HG02588 (cell line): Measurements from ENCODE around the gene RNASEH2A.
"Not testable (repeated sequence)": the region's sequence is repeated elsewhere in the genome, so short reads cannot be mapped to it uniquely, and the experiment has no call there.

Experiments used
- ATAC-seq: cut with Tn5 transposase; IDR thresholded peaks from one replicate; pipeline ENCODE4 v1.9.1; 2021; ENCODE audit warnings: mild to moderate bottlenecking, moderate library complexity; ENCODE audit not compliant: unreplicated experiment

RNASEH2A gene

DNA sequence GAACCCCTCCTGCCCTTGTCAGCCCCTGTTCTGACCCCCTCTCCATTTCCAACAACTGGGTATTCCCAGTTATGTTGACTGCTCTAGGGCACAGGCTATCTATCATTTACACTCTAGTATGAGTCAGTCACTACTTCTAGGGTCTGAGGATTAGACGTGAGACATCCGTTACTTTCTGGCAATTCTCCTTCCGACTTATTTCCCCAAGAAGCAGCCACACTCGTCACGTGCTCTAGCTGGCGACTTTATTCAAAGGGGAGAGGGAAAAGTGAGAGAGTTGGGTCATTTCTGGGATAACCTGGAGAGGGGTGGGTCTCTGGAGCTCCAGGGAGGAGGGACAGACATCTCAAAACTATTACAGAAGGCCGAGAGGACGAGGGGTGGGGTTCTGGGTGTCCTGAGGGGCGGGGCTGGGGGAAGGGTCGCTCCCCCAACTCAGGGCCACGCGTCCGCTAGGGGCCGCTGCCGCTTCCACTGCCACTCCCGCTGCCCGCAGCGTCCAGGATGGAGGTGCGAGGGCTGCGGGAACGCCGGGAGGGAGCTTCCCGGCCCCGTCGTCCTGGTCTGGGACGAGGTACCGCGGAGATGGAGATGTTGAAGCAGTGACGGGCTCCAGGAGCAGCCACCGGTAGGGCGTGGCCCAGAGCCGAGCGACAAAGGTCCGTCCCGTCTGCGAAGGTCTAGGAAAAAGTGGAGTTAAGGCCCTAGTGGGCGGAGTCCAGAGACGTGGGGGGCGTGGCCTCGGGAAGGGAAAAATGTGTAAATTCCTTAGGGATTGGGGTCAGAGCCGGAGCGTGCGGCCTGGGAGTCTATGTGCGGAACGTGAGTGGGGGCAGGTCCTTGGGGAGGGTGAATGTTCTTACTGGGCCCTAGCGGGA lies 19.1 kb downstream of the RNASEH2A start:
- ATAC-seq: no peak

DNA sequence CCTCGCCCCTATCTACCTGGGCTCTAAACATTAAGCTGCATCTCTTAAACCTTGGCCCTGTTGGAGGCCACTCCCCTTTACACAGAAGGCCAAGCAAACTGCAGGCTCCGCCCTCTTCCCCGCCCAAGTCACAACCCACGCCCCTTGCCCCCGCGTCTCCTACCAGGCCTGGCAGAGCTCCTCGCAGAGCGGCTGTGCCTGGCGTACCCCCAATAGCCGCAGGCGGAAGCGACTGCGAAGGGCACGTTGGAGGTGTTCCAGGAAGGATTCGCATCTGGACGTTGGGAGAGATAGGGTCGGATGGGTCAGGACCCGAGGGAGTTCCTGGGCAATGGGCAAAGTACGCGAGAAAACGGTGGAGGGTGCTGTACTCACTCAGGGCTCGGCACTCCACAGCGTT lies 22.1 kb downstream of the RNASEH2A start:
- no peak for ATAC-seq

DNA sequence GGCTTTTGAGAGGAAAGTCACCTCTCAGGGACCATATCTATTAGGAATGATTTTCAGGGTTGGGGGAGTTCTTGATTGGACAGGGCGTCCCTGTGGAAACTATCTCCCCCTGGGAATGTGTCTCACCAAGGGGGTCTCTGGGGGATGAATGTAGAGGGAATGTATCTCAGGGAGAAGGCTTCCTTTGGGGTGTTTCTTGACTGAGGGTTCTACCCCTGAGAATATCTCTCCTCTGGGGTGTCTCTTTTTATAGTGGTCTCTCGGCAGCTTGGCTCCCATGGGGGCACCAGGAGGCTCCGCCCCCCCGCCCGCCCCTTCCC lies 27.0 kb downstream of the RNASEH2A start:
- ATAC-seq: no peak

DNA sequence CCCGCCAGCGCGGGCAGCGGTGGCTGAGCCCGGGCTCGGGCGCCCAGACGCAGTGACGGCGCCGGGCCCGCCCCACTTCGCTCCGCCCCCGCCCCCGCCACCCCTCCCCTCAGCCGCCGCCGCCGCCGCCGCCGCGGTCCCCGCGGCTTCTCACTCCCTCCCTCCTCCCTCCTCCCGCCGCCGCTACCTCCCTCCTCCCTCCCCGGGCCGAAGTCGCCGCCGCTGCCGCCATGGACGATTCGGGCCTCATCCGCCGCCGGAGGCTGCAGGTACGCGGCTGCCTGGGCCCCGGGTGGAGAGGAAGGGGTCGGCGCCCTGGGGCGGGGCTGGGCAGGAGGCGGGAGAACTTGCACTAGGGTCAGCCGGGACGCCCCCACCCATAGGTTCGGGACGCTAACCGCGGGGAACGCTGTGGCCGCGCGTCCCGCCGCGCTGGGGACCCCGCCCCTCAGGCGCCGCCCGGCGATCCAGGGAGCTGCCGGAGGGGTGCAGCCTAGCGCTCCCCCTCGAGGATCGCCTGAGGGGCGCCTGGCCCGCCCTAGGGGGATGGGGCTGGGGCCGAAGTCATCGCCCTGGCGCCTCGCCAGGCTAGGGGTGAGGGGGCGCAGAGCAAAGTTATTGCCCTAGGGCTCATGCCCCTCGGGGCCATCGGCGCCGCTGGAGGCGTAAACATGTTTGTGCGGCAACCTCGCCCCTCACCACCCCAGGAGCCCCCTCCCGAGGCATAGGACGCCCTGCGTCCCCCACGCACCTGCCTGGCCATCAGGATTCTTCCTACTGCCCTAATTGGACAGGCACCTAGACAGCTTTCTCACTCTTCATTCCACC lies 27.6 kb downstream of the RNASEH2A start:
- no peak for ATAC-seq

DNA sequence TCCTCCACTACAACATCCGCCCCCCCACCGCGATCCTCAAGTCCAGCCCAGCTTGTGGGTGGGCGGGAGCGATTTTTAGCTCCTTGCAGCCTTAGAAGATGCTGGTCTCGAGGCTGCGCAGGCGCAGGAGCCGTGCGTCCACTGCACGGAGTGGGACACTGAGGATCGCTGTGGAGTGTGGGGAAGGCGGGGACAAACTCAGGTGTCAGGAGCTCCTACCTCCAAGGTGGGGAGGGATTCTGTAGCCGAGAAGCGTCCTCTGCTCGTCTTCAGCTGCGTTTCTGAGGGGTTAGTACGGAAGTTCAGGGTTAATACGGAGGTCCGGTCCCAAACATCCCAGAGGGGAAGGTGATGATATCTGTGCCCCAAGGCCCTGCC lies 28.2 kb downstream of the RNASEH2A start, which contains the start of gene RTBDN:
TSS of gene RTBDN (minus strand) at position 14 of the 378 bp plus-strand sequence. CDS start 4,600 bp downstream, outside the sequence.
- ATAC-seq: no peak

DNA sequence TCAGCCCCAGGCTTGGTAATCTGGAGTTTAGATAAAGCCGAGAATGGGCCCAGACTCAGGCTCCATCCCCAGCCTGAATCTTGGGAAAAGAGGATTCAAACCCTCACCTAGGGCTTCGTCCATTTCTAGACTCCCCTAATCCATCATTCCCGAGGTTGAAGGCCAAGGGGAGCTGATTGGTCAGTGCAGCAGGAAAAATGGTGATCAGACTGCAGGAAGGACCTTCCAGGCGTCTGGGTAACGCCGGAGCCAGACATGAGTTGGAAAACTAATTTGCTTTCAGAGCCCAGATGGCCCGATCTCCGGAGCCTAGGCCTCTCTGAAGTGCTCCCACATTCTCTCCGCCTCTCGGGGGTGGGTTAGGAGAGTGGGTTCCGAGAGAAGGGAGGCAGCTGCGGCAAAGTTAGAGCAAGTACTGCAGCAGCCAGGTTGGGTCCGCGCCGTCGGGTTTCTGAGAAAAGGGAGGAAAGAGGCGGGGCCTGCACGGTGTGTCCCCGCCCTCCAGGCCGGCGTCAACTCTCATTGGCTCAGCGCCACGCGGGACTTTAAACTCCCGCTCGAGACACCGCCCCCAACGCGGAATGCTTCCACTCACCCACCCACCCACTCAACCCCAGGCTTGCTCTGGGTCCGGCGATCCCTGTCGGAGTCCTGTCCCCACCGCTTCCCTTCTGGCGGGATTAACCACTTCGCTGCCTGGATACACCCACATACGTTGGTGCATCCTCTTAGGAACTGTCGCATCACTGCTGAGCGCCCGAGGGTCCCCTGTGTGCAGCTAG lies 28.8 kb downstream of the RNASEH2A start:
- no peak for ATAC-seq

DNA sequence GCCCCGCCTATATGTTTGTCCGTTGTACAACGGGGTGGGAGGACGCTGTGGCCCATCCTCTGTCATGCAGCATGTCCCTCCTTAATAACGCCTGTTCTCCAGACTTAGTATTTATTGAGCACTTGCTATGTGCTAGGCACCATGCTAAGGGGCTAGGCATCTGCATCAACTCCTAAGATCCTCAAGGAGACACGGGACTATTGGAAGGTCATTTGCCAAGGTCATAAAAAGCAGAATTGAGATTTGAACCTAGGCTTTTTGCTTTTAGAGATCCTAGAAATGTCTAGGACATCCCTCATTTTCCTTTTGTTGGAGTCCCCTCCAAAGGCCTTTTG lies 30.1 kb downstream of the RNASEH2A start:
- ATAC-seq: no peak

DNA sequence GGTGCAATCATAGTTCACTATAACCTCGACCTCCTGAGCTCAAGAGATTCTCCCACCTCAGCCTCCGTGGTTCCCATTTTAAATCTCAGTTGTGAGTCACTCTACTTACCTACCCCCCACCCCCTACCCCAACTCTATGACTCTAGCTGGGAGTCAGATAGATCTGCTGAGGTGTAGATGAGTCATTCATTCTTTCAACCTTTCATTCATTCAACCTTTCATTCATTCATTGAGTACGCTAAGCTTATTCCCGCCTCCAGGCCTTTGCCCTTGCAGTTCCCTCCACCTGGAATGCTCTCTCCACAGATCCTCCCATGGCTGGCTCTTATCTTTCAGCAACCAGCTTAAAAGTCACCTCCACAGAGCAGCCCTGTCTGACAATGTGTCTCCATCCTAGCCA lies 30.8 kb downstream of the RNASEH2A start:
- ATAC-seq: no peak

DNA sequence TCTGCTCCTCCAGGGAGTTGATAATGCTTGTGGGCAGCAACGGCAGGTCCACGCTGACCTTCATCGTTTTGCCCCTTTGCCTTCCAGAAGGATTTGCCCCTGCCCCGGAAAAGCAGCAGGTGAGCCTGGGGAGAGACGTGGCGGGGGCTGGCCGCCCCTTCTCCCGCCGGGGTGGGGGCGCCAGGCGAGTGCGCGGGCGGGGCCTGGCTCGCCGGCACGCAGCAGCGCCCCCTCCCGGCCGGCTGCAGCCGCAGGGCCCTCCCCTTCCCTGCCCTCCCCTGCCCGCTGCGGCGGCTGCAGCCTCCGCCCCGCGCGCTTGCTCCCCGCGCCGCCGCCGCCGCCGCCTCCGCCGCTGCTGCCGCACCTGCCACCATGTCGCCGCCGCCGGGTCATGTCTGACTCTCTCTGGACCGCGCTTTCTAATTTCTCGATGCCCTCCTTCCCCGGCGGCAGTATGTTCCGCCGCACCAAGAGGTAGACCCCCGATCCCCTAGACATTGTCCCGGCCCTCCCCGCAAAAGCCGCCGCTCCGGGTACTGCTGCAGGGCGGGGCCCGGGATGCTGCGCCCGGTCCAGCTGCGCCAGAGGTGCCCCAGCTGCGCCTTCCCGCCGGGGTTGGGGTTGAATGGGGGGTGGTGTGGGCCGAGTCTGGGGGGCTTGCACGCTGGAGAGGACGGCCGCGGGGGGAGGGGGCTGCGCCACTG lies 31.9 kb downstream of the RNASEH2A start, which contains the start of gene MAST1:
TSS of gene MAST1 (plus strand) at position 334 of the 704 bp plus-strand sequence. CDS start at position 392, 58 bp downstream.
- no peak for ATAC-seq

DNA sequence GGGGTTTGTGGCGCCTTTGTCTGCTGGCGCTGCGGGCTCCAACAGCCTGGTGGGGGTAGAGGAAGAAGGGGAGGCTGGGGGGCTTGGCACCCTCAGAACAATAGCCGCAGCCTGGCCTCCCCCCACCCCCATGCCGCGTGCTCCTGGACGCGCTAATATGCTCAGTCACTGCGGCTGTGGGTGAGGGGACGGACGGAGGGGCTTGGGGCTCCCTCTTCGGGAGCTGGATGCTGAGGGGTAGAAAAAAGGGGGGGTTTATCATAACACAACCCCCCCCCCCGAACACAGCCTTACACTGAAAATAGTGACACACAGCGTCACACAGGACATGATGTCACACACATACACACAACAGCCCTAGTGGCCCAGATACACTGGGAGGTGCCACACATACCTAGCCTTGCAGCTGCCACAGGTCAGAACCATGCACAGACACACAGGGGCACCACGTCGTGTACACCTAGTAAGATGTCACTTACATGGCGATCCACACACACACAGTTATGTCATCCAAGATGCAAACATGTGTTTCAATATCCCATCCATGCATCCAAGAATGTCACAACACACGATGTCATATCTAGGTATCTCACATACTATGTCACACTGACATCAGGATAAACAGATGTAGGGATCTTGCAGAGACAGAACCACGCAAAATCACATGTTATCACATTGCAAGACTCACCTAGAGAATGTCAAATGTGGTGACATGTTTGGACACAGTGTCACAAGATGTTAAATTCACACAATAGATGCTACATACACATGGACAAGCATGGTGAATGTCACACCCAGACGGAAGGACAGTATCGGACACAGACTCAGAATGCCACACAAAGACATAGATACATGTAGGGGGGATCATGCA lies 32.7 kb downstream of the RNASEH2A start:
- no peak for ATAC-seq

DNA sequence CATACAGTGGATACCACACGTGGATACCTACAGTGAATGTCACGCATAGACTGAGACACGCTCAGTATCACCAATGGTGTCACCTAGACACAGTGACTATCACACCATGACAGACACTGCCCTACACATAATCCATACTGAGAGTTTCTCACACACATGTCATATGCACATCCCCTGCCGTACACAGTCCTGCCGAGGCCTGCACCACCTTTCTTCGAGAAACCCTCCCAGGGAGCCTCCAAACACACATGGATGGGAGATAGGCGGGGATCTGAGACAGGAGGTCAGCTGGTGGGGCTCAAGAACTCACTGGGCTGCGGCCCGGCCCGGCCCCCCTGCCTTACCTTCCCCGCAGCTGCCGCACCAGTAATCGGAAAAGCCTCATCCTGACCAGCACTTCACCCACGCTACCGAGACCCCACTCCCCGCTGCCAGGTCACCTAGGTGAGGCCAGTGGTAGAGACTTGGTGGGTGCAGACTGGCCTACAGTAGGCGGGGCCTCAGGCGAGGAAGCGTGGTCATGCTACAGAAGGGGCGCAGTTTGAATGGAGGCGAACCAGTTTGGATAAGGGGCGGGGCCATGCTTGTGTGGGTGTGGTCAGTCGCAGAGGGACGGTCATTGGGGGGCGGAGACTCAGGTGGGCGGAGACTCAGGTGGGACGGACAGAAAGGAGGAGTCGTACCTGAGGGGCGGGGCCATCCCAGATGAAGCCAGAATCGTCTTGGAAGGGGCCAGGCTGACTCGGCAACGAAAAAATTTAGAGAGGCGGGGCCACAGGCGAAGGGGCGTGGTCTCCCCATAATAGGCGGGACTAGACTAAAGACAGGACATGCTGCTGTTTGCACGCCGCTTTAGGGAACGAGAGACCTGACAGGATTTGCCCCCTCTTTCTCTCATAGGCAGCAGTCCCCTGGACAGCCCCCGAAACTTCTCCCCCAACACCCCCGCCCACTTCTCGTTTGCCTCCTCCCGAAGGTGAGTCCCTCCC lies 34.0 kb downstream of the RNASEH2A start:
- no peak for ATAC-seq

DNA sequence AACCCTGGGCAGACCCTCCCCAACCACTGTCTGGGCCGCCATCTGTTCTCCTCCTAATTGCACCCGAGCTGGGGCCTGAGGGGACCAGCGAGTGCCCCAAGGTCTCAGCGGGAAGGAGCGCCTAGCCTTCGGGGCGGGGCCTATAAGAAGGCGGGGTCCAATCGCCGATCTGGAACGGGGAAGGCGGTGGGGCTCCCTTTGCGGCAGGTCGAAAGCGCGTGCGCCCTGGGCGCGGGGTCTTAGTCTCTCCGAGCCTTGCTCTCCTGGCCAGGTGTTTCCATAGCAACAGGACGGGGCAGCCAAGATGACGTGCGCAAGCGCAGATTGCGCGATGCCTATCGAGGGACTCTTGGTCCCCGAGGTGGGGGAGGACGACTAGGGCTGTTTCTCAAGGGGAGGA lies 34.7 kb downstream of the RNASEH2A start:
- ATAC-seq: no peak

DNA sequence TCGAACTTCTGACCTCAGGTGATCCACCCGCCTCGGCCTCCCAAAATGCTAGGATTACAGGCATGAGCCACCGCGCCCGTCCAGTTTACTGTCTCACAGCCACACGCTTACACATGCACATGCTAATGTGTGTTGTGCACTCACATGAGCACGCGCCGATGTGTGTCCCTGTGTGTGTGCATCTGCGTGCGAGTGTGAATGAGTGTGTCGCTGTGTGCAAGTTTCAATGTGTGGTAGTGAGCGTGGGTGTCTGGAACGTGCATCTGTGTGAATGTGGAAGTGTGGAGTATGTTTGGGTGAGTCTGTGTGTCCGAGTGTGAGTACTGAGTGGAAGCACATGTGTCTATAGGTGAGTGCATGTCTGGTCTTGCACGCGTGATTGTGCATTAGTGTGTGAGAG lies 36.1 kb downstream of the RNASEH2A start:
- no peak for ATAC-seq

DNA sequence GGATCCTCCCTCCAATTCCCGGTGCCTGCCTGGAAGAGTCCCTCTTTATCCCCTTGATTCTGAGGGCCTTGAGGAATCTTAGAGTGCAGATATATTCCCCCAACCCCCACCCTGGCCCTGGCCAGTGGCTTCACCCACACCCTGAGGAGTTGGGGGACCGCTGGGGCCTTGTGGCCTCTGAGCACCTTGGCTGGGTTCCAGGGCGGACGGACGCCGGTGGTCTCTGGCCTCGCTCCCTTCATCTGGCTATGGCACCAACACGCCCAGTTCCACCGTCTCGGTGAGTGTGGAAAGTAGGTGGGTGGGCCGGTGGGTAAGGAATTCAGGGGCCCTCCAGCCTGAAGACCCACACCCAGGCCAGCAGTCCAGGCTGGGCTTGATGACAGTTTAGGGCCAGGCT lies 36.9 kb downstream of the RNASEH2A start:
- no peak for ATAC-seq

DNA sequence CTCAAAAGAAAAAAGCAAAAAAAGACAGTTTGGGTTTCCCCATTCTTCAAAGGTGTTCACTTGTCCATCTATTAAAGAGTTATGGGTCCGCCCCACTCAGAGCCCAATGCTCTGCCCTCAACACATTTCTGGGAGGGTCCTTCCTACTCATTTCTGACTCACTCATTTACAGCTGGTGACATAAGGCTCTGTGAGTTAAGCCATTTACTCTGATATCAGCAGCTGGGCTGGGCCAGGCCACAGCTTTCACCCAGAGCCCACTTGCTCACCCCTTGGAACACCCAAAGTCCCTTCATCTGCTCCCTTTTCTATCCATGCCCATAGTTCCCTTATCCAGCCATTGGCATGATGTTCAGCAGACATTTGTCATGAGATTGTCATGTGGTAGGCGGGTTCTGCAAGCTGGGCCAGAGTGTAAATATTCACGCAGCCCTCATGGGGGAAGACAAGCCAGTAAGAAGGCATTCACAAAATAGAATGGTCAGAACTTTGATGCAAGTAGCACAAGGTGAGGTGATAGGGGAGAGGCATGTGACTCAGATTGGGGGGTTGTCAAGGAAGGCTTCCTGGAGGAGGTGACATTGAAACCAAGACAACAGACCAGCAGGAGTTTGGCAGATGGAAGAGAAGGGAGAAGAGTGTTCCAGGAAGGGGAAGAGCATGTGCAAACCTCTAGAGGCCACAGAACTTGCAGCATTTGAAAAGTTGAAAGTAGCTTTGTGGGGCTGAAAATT lies 37.8 kb downstream of the RNASEH2A start:
- no peak for ATAC-seq

DNA sequence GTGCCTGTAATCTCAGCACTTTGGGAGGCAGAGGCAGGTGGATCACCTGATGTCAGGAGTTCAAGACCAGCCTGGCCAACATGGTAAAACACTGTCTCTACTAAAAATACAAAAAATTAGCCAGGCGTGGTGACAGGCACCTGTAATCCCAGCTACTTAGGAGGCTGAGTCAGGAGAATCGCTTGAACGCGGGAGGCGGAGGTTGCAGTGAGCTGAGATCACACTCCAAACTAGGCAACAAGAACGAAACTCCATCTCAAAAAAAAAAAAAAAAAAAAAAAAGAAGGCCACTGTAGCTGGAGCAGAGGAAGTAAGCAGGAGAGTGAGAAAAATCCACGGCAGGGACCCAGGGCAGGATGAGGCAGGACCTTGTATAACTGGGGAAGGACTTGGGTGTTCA lies 40.2 kb downstream of the RNASEH2A start:
- ATAC-seq: not testable (repeated sequence)

DNA sequence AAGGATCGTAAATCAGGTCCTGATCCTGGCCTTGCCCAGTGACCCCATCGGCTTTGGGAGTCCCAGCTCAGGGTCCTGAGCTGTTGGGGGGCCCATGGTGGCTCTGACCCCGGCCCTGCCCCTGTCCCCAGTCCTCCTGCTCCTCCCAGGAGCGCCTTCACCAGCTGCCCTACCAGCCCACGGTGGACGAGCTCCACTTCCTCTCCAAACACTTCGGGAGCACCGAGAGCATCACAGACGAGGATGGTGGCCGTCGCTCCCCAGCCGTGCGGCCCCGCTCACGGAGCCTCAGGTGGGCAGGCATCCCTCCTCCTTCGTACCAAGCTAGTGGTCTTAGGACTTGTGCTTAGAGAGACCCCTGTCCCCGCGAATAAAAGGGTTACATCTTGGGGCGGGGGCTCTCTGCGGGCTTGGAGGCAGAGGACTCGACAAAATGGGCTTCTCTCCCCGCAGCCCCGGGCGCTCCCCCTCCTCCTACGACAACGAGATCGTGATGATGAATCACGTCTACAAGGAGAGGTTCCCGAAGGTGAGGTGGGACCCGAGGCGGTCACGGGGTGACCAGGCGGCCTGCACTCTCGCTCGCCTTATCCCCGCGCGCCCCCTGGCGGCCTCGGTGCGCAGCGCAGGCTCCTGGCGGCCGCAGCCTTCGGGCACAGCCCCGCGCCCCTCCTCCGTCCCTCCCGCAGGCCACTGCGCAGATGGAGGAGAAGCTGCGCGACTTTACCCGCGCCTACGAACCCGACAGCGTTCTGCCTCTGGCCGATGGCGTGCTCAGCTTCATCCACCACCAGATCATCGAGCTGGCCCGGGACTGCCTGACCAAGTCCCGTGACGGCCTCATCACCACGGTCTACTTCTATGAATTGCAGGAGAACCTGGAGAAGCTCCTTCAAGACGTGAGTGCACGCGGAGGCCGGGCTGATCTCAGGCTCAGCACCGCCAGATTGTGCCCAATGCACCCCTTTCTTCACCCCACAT lies 41.1 kb downstream of the RNASEH2A start:
- peak; percentile 63 for ATAC-seq
